Activated T-helper 17 cell treated with anti-CD3 and anti-CD28 coated beads, Interleukin-2, amount 50 U/mL, for 72 hours (primary cell): ENCODE results near the gene PACS1. TPM values are rescaled to one million over a fixed set of nuclear protein-coding genes. Genes with fewer than 3 reads are reported as not detected.

Experiments used
- ATAC-seq: fragments of 150-1000 bp; cut with Tn5 transposase; replicated peaks from 2 replicates; pipeline ENCODE4 v1.10.0; 2021; ENCODE audit warnings: mild to moderate bottlenecking, moderate library complexity
- H3K27ac Mint-ChIP-seq: one replicate; pipeline ENCODE4 v1.8.0; 2022; ENCODE audit warnings: mixed read lengths
- H3K27me3 Mint-ChIP-seq: one replicate; pipeline ENCODE4 v1.8.0; 2022; ENCODE audit warnings: mixed read lengths
- H3K36me3 Mint-ChIP-seq: one replicate; pipeline ENCODE4 v1.8.0; 2022; ENCODE audit warnings: low read depth, mild to moderate bottlenecking, mixed read lengths
- H3K4me1 Mint-ChIP-seq: one replicate; pipeline ENCODE4 v1.8.0; 2022; ENCODE audit warnings: mixed read lengths
- H3K4me3 Mint-ChIP-seq: one replicate; pipeline ENCODE4 v1.8.0; 2022; ENCODE audit warnings: mild to moderate bottlenecking, mixed read lengths
- H3K9me3 Mint-ChIP-seq: one replicate; pipeline ENCODE4 v1.8.0; 2022; ENCODE audit warnings: mixed read lengths
- total RNA-seq, 2 donors: library from RNA; stranded (reverse); gene quantifications; one replicate each; pipeline ENCODE4 v1.2.3, GENCODE V29; 2022

Gene PACS1
- total RNA-seq, 2 donors from 2014 or later: 84.5 to 105 TPM

DNA sequence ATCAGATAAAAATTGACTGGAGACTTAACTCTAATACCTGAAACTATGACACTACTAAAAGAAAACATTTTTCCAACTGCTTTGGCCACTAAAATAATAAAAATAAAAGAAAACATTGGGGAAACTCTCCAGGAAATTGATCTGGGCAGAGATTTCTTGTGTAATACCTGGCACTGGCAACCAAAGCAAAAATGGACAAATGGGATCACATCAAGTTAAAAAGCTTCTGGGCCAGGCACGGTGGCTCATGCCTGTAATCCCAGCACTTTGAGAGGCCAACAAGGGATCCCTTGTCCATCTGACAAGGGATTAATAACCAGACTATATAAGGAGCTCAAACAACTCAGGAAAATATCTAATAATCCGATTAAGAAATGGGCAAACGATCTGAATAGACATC, 133.8 kb downstream of the PACS1 start:
- ATAC-seq: no peak

DNA sequence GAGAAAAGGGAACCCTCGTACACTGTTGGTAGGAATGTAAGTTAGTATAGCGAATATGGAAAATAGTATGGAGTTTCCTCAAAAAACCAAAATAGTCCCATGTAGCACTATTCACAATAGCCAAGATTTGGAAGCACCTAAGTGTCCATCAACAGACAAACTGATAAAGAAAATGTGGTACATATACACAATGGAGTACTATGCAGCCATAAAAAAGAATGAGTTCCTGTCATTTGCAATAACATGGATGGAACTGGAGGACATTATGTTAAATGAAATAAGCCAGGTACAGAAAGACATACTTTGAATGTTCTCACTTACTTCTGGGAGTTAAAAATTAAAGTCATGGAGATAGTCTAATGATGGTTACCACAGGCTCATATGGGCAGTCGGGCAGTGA, 134.3 kb downstream of the PACS1 start:
- peaks cover 18% of the 10 kb centered on the region for H3K36me3 Mint-ChIP-seq
- no peak overlapping the region for H3K4me3 Mint-ChIP-seq
- H3K9me3 Mint-ChIP-seq: no peaks in the 10 kb centered on the region
- H3K27ac Mint-ChIP-seq: no peak overlapping the region
- H3K4me1 Mint-ChIP-seq: no peaks in the 10 kb centered on the region
- no peak for ATAC-seq
- no peaks in the 10 kb centered on the region for H3K27me3 Mint-ChIP-seq

More for the DNA sequence above, 133.8 kb downstream of the PACS1 start:
- Mint-ChIP-seq H3K27me3 (no peaks in the 10 kb centered on the region), H3K27ac (no peak overlapping the region), H3K4me1 (no peaks in the 10 kb centered on the region), H3K36me3 (peaks cover 16% of the 10 kb centered on the region), H3K9me3 (no peaks in the 10 kb centered on the region), H3K4me3 (no peak overlapping the region)

DNA sequence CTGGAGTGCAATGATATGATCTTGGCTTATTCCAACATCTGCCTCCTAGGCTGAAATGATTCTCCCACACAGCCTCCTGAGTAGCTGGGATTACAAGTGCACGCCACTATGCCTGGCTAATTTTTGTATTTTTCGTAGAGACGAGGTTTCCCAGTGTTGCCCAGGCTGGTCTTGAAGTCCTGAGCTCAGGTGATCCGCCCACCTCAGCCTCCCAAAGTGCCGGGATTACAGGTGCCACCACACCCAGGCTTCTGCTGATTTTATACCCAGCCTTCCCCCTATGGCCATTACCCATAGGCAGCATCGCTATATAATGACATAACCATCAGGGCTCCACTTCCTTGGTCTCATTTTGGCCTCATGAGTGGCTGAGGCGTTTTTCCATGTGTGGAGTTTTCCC, 137.7 kb downstream of the PACS1 start:
- no peak for ATAC-seq
- Mint-ChIP-seq H3K27me3 (no peaks in the 10 kb centered on the region), H3K27ac (peak overlapping the region; percentile 15), H3K36me3 (peaks cover 34% of the 10 kb centered on the region), H3K4me1 (no peaks in the 10 kb centered on the region), H3K4me3 (no peak overlapping the region), H3K9me3 (no peaks in the 10 kb centered on the region)

DNA sequence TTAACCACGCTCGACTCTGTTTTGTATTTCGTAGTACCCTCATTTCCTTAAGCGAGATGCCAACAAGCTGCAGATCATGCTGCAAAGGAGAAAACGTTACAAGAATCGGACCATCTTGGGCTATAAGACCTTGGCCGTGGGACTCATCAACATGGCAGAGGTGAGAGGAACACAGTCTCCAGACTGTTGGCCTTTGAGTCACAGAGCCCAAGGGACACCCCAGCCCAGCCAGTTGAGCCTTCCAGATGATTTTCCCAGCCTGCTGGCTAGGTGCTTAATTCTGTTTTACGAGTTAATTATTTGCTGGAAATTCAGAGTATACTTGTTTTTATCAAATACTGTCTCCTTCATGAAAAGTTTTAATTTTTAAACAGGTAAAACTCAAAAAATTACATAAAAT, 141.0 kb downstream of the PACS1 start:
- H3K27ac Mint-ChIP-seq: no peak overlapping the region
- H3K4me1 Mint-ChIP-seq: no peaks in the 10 kb centered on the region
- no peaks in the 10 kb centered on the region for H3K27me3 Mint-ChIP-seq
- no peak overlapping the region for H3K4me3 Mint-ChIP-seq
- ATAC-seq: no peak
- no peaks in the 10 kb centered on the region for H3K9me3 Mint-ChIP-seq
- H3K36me3 Mint-ChIP-seq: peaks cover 61% of the 10 kb centered on the region

DNA sequence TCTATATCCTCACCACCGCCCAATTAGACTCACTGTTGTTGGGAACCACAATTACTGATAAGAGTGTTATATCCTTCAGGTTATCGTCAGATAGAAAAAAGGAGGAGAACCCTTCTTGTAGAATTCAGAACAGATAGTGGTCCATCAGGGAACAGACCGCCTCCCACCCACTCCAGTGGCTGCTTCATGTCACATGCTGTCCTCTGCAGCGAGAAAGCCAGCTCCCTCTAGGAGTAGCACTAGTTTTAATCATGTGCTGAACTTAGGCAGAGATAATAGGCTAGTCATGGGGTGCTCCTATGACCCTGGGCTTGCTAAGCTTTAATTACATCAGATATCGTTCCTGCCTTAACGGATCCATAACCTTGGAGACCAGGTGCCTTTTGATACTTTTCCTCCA, 146.8 kb downstream of the PACS1 start:
- H3K27me3 Mint-ChIP-seq: no peaks in the 10 kb centered on the region
- no peak overlapping the region for H3K4me3 Mint-ChIP-seq
- peaks cover 87% of the 10 kb centered on the region for H3K36me3 Mint-ChIP-seq
- ATAC-seq: no peak
- H3K9me3 Mint-ChIP-seq: no peaks in the 10 kb centered on the region
- peak overlapping the region; percentile 41 for H3K27ac Mint-ChIP-seq
- peaks cover 3% of the 10 kb centered on the region for H3K4me1 Mint-ChIP-seq

DNA sequence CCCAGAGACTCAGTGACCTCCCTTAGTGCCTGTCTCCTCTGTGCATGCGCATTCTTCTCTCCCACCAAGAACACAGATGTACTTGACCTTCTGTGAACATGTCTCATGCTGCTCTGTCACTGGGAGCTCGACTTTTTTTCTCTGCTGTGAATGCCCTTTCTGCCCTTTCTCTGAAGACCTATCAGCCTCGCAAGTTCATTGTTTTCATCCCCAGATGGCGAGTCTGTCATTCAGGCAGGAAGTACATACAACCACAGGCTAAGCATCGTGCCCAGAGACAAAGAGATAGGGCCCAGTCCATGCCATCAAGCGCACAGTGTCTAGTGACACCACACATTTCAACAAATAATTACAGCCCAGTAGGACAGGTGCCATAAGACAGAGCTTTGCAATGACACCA, 148.0 kb downstream of the PACS1 start:
- Mint-ChIP-seq H3K4me3 (no peak overlapping the region), H3K27ac (peak overlapping the region; percentile 21), H3K36me3 (peaks cover 87% of the 10 kb centered on the region), H3K9me3 (no peaks in the 10 kb centered on the region), H3K4me1 (peaks cover 12% of the 10 kb centered on the region), H3K27me3 (no peaks in the 10 kb centered on the region)
- ATAC-seq: no peak

DNA sequence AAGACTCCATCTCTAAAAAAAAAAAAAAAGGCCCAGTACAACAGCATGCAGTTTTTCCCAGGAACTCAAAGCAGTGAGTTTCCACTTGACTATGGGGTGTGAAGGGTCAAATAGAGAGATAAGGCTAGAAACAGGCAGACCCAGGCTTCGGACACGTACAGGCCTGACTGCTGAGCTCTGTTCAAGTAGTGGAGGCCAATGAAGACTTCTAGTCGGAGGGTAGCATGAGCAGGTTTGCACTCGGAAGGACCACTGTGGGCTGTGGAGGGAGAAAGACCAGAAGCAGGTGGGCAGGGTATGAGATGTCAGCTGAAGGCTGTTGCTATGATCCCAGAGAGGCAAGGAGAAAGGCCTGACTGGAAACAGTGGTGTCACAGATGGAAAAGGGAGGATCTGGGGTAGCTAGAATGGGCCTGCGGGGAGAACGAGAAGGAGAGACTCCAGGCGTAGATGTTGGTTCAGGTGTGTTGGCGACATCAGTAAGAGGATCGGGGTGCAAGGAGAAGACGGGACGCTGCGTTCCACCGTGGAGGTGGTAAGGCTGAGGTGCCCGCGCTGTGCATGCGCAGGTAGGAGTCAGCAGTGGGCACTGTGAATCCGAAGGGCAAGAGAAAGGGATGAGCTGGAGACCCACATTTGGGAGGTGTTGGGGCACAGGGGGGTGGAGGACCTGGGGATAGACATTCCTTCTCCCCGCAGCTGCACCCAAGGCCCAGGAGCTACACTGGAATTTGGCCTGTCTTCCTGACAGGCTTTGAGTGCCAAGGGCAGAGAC, 149.0 kb downstream of the PACS1 start:
- no peak for ATAC-seq
- H3K4me1 Mint-ChIP-seq: peaks cover 12% of the 10 kb centered on the region
- H3K9me3 Mint-ChIP-seq: no peaks in the 10 kb centered on the region
- no peaks in the 10 kb centered on the region for H3K27me3 Mint-ChIP-seq
- H3K27ac Mint-ChIP-seq: peak overlapping the region; percentile 21
- H3K4me3 Mint-ChIP-seq: no peak overlapping the region
- H3K36me3 Mint-ChIP-seq: peaks cover 78% of the 10 kb centered on the region

DNA sequence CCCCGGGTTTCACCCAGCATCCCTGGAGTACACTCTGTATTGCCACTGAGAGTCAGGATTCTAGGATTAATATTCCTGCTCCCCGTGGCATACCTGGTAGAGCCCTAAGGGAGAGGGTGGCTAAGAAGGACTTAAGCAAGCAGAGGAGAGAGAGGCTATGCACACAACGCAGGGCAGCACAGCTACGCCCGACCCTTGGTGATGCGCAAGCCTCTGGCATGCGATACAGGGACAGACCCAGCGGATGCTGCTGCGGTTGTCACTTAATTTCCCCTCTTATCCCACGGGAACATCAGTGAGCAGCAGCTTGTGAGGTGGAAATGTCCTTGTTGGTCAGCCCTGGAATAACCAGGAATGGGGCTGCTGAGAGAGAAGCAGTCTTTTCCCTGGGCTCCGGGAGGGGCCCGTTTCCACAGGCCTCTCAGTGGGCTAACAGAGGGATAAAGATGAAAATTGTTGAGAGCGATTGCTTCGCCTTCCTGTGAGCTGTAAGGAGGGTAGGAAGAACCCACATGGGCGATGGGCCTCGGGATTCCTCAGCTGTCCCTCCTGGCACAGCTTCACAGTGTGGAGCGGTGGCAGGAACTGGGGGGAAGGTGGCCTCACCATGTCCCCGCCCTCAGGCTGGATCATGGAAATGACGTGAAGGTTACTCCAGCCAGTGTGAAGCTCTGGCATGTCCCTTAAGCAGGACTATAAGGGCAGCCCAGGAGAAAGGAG, 149.9 kb downstream of the PACS1 start:
- Mint-ChIP-seq H3K36me3 (peaks cover 77% of the 10 kb centered on the region), H3K4me3 (no peak overlapping the region), H3K27ac (peak overlapping the region; percentile 21), H3K4me1 (peaks cover 12% of the 10 kb centered on the region), H3K27me3 (no peaks in the 10 kb centered on the region), H3K9me3 (no peaks in the 10 kb centered on the region)
- ATAC-seq: no peak

DNA sequence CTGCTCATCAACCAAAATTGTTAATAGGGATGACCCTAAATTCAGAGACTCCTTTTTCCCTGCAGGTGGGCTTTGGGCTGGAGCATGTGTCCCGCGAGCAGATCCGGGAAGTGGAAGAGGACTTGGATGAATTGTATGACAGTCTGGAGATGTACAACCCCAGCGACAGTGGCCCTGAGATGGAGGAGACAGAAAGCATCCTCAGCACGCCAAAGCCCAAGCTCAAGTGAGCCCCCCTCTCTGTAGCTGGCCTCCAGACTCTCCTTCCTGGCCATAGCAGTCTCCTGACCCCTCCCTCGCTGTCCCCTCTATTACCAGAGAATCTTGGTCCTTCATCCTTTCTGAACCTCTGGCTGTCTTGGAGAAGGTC, 150.5 kb downstream of the PACS1 start:
- H3K4me1 Mint-ChIP-seq: peaks cover 12% of the 10 kb centered on the region
- no peaks in the 10 kb centered on the region for H3K27me3 Mint-ChIP-seq
- H3K27ac Mint-ChIP-seq: peak overlapping the region; percentile 91
- H3K36me3 Mint-ChIP-seq: peaks cover 79% of the 10 kb centered on the region
- no peaks in the 10 kb centered on the region for H3K9me3 Mint-ChIP-seq
- no peak overlapping the region for H3K4me3 Mint-ChIP-seq
- no peak for ATAC-seq

DNA sequence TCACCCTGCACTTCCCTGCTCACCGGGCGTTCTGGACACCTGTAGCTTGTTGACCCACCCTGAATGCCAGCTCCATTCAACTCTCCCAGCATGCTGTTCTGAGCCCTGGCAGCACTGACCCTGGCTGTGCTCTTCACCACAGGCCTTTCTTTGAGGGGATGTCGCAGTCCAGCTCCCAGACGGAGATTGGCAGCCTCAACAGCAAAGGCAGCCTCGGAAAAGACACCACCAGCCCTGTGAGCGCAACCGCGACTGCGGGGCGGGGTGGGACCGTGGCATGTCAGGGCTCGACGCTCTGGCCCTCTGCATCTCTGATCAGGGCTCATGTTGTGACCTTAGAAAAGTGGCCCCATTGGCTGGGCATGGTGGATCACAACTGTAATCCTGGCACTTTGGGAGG, 150.9 kb downstream of the PACS1 start:
- no peaks in the 10 kb centered on the region for H3K27me3 Mint-ChIP-seq
- peaks cover 12% of the 10 kb centered on the region for H3K4me1 Mint-ChIP-seq
- no peak for ATAC-seq
- H3K9me3 Mint-ChIP-seq: no peaks in the 10 kb centered on the region
- peak overlapping the region; percentile 91 for H3K27ac Mint-ChIP-seq
- peaks cover 81% of the 10 kb centered on the region for H3K36me3 Mint-ChIP-seq
- peak overlapping the region; percentile 77 for H3K4me3 Mint-ChIP-seq

DNA sequence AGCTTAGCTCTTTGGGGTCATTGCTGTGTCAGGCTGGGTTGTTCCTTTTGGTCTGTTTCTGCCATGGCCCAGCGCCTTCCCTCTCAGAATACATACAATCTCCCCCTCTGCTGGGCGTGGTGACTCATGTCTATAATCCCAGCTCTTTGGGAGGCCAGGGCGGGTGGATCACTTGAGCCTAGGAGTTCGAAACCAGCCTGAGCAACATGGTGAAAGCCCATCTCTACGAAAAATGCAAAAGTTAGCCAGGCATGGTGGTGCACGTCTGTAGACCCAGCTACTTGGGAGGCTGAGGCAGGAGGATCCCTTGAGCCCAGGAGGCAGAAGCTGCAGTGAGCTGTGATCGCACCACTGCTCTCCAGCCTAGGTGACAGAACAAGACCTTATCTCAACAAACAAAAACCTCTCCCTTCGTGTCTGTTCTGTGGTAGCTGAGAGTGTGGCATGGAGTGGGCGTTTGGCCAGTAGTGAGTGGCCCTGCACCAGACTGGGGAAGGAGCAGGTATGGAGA, 151.7 kb downstream of the PACS1 start:
- H3K27me3 Mint-ChIP-seq: no peaks in the 10 kb centered on the region
- H3K4me3 Mint-ChIP-seq: peak overlapping the region; percentile 77
- peaks cover 12% of the 10 kb centered on the region for H3K4me1 Mint-ChIP-seq
- H3K27ac Mint-ChIP-seq: peak overlapping the region; percentile 91
- ATAC-seq: peak; percentile 38
- no peaks in the 10 kb centered on the region for H3K9me3 Mint-ChIP-seq
- peaks cover 78% of the 10 kb centered on the region for H3K36me3 Mint-ChIP-seq

DNA sequence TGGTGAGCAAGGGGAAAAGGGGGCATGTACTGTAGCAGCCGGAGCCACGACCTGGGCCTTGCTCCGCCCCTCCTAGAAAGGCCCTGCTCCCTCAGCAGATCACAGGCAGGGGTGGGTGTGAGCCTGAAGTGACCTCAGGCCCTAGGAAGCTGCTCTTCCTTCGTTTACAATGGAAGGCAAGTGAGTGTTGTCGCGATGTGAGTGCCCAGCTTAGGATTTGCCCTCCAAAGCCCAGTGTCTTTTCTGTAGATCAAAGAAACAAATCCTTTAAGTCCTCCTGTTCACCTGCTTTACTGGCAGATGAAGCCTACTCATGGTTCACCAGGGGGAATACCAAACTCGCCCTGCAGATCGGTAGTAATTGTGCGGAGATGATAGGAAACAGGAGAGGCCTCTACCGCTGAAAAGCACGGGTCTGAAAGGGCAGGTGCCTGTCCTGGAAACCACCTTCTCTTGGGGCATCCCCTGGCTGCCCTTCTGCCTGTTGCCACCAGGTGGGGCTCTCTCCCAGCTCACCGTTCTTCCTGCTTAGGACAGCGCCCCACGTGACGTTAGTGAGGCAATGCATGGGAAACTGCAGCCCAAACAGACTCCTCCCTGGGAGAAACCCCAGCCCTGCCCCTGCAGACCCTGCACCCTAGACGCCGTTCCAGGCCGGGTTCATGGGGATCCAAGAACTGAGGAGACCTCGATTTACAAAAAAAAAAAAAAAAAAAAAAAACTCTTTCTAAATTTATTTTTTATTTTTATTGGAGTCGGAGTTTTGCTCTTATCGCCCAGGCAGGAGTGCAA, 152.5 kb downstream of the PACS1 start:
- H3K27me3 Mint-ChIP-seq: no peaks in the 10 kb centered on the region
- peak overlapping the region; percentile 77 for H3K4me3 Mint-ChIP-seq
- peaks cover 12% of the 10 kb centered on the region for H3K4me1 Mint-ChIP-seq
- ATAC-seq: peak; percentile 95
- H3K27ac Mint-ChIP-seq: peak overlapping the region; percentile 91
- H3K9me3 Mint-ChIP-seq: no peaks in the 10 kb centered on the region
- H3K36me3 Mint-ChIP-seq: peaks cover 78% of the 10 kb centered on the region

DNA sequence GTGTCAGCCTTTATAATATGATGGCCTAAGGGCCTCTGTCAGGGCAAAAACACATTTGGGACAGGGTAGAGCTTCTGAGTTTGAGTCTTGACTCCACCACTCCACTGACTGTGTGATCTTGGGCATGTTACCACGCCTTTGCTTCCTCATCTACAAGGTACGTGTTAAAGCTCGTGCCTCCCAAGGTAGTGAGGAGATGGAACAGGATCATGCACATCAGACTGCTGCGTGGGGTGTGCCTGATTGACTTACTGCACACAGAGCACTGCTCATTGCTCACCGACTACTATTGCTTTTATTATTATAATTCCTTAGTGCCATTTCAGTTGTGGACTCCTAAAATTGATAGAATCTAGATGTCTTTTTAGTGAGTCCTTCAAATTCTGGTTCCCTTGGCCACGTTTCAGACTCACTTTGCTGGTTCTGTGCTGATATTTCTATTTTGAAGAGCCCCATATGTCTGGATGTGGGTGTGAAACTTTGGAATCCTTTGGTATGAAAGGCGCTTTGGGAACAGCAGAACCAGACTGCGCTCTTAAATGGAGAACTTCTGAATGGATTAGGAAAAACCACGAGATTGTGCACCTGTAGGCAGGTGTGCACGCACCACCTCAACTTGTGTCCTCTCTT, 154.3 kb downstream of the PACS1 start:
- Mint-ChIP-seq H3K27ac (no peak overlapping the region), H3K4me1 (peaks cover 12% of the 10 kb centered on the region), H3K9me3 (no peaks in the 10 kb centered on the region), H3K36me3 (peaks cover 78% of the 10 kb centered on the region), H3K27me3 (no peaks in the 10 kb centered on the region), H3K4me3 (no peak overlapping the region)
- no peak for ATAC-seq

DNA sequence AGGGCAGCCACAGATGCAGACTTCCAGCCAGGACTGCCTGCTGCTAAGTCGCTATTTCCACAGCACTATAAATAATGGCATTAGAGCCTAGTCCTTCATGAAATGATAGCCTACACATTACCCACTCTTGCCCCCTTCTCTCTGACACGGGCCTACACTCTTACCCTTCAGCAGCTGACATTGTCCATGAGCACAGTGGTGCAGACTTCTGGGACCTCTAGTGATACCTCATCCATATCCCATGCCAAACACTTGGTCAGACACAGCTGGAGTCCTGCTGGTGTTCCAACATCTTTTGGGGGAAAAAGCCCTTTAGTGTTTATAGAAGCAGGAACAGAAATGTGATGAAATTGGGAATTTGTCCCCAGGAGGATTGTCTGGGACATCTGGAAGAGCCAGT, 155.0 kb downstream of the PACS1 start:
- no peaks in the 10 kb centered on the region for H3K9me3 Mint-ChIP-seq
- H3K36me3 Mint-ChIP-seq: peaks cover 78% of the 10 kb centered on the region
- H3K4me1 Mint-ChIP-seq: peaks cover 12% of the 10 kb centered on the region
- no peak for ATAC-seq
- no peaks in the 10 kb centered on the region for H3K27me3 Mint-ChIP-seq
- H3K4me3 Mint-ChIP-seq: no peak overlapping the region
- H3K27ac Mint-ChIP-seq: no peak overlapping the region
